Ammon's horn (tissue), 1 donor: ENCODE measurements around the gene OR52M1.

Experiments
- DNase-seq: peaks from one replicate; pipeline ENCODE4 v3.0.0-alpha.2; 2016; ENCODE audit warnings: low spot score

The OR52M1 gene

DNA sequence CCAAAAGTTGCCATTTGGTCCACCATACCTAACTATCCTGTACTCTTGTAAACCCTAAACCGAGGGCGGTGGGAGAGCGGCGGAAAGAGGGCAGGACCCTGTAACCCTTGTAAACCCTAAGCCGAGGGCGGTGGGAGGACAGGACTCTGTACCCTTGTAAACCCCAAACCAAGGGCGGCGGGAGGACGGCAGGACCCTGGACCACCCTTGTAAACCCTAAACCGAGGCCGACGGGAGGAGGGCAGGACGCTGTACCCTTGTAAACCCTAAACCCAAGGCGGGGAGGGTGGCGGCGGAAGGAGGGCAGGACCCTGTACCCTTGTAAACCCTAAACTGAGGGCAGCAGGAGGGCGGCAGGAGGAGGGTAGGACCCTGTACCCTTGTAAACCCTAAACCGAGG is 24.1 kb downstream of the OR52M1 start:
- DNase-seq, result no peak

DNA sequence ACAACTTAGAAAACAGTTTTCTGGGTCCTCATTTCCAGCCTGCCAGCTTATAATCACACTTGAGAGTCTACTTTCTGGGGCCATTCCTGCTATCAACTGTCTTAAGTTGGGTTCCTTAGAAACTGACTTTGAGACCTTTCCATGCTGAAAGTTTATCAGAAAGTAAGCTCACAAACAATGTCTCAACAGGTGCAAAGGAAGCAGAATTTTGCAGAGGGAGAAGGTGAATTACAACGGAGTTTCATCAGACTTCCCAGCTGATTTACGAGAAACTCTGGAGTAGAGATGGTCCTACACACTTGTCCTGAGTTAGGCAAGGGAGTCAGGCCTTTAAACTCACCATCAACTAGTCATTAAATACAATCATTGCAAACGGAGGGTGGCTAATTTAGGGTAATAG is 31.9 kb downstream of the OR52M1 start:
- DNase-seq, result no peak

- DNase-seq, result no peak
Observed at GRCh38 chr11:4577761-4578160, 32.8 kb downstream of the OR52M1 start.

- DNase-seq, result no peak
Observed at GRCh38 chr11:4578624-4579023, 33.6 kb downstream of the OR52M1 start.

DNA sequence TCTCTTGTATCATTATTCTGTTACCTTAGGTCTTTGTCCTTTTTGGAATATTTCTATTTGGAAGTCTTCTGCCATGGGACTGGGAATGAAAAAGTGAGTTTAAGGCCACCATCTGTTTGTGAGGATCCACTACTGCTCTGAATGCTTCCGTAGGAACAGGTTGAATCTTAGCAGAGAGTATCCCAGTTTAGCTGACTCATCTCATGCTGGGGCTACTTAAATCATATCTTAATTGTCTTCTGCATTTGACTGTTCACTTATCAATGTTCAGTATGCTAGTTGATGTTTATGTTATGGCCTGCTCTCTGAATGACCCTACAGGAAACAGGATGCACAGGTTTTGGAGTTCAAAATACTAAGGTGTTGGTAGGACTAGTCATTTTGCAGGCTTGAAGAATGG is 35.1 kb downstream of the OR52M1 start:
- no peak for DNase-seq

DNA sequence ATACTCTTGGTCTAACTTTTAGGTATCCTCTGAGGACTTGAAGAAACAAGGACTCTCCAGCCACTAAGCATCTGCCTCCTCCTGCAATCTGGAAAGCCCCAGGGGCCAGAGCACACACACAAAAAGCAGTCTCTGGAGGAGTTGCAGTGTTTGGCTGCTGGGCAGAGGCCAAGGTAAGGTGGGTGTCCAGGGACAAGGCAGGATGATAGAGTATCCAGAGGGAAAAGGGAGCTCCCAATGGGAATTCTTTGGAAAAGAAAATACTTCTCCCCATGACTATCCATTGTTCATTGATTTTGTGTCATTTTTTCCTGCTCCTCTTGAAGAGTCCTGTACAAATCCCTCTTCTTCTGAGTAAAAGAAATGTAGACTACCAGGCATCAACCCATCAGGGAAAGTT is 36.5 kb downstream of the OR52M1 start, which contains the start of gene OR52I2:
Gene OR52I2 (plus strand): TSS at position 301 of the 400 bp plus-strand sequence.
- DNase-seq, result no peak

GRCh38 chr11:4589017-4589416 is 44.0 kb downstream of the OR52M1 start:
- no peak for DNase-seq

GRCh38 chr11:4593739-4594138 is 48.7 kb downstream of the OR52M1 start, which contains the start of gene OR52I1:
TSS of gene OR52I1 (plus strand) at chr11:4594039. CDS start at chr11:4594039, 0 bp downstream.
- no peak for DNase-seq
